A673 (cell line): ENCODE data around the gene SLC4A1. TPM values are rescaled to one million over a fixed set of nuclear protein-coding genes. Genes with fewer than 3 reads are reported as not detected.

Experiments
- BruUV-seq: library from RNA; stranded (reverse); fragments of 400-500 nt; replicated peaks from 2 replicates; lab custom pipeline; 2021; lab: Mats Ljungman, UMichigan
- CTCF ChIA-PET: fragments of 300-600 bp; sonication (Branson Sonifier 250); formaldehyde crosslinking; loops from one replicate; lab custom pipeline; 2022; ENCODE audit warnings: antibody characterized with exemption; lab: Charles Lee
- POLR2A ChIA-PET: fragments of 300-600 bp; sonication (Branson Sonifier 250); formaldehyde crosslinking; loops from one replicate; lab custom pipeline; 2022; ENCODE audit warnings: antibody characterized with exemption; ENCODE audit not compliant: low non-redundant PET; lab: Charles Lee
- DNase-seq: peaks from one replicate; pipeline ENCODE4 v3.0.0-alpha.2; 2015; ENCODE audit warnings: low spot score
- H3K27ac ChIP-seq: fragments of 200-600 bp; sonication (generic); 2 replicates; pipeline ENCODE4 v1.5.1; 2016; ENCODE audit warnings: mixed run types, low read depth, mild to moderate bottlenecking, mixed read lengths, antibody characterized with exemption, low read length; ENCODE audit not compliant: poor library complexity, severe bottlenecking
- H3K27me3 ChIP-seq: fragments of 200-600 bp; sonication (generic); replicated peaks from 2 replicates; pipeline ENCODE4 v1.6.1; 2017; ENCODE audit warnings: mixed run types, low read depth, mild to moderate bottlenecking, mixed read lengths, antibody characterized with exemption, low read length; ENCODE audit not compliant: insufficient read depth, poor library complexity
- H3K36me3 ChIP-seq: fragments of 200-600 bp; sonication (generic); 2 replicates; pipeline ENCODE4 v1.6.1; 2016; ENCODE audit warnings: mixed run types, mild to moderate bottlenecking, mixed read lengths, antibody characterized with exemption, low read length; ENCODE audit not compliant: insufficient read depth, poor library complexity, severe bottlenecking
- H3K4me1 ChIP-seq: fragments of 200-600 bp; sonication (generic); 2 replicates; pipeline ENCODE4 v1.6.1; 2017; ENCODE audit warnings: mixed run types, mild to moderate bottlenecking, mixed read lengths, antibody characterized with exemption, low read length; ENCODE audit not compliant: insufficient read depth, poor library complexity, severe bottlenecking
- H3K4me3 ChIP-seq: fragments of 200-600 bp; sonication (generic); 2 replicates; pipeline ENCODE4 v1.5.1; 2016; ENCODE audit warnings: low read depth, mixed run types, mild to moderate bottlenecking, mixed read lengths, low read length; ENCODE audit not compliant: poor library complexity, severe bottlenecking
- H3K9me3 ChIP-seq: fragments of 200-600 bp; sonication (generic); 2 replicates; pipeline ENCODE4 v1.6.1; 2016; ENCODE audit warnings: mixed run types, low read depth, mild to moderate bottlenecking, mixed read lengths, antibody characterized with exemption, low read length; ENCODE audit not compliant: poor library complexity, severe bottlenecking
- CTCF ChIP-seq: fragments of 300-800, 200-600 bp; sonication (generic); conservative IDR thresholded peaks from 2 replicates; pipeline ENCODE4 v1.5.1; 2017; ENCODE audit warnings: low read depth, mild to moderate bottlenecking, antibody characterized with exemption, low read length, moderate library complexity, mixed read lengths
- EZH2 ChIP-seq: fragments of 200-600 bp; sonication (generic); IDR thresholded peaks from 2 replicates; pipeline ENCODE4 v1.6.1; 2017; ENCODE audit warnings: borderline replicate concordance, low read depth, mild to moderate bottlenecking, mixed read lengths, antibody characterized with exemption, low read length; ENCODE audit not compliant: poor library complexity, severe bottlenecking
- intact Hi-C: fragments of 100-400 bp; cut with micrococcal nuclease; formaldehyde crosslinking; loops from one replicate; pipeline ENCODE4 v1.10.0; 2022; ENCODE audit not compliant: unreplicated experiment
- total RNA-seq: library from RNA; stranded (reverse); gene quantifications from 2 replicates; pipeline ENCODE4 v1.2.3, GENCODE V29; 2021

Gene SLC4A1
- total RNA-seq, 1 experiment from 2014 or later: not detected

- TF ChIP-seq EZH2 (no peak), CTCF (no peak)
- Histone ChIP-seq H3K4me1 (no peaks in the 10 kb centered on the region), H3K9me3 (no peaks in the 10 kb centered on the region), H3K27ac (no peak overlapping the region), H3K4me3 (no peak overlapping the region), H3K36me3 (peaks cover 26% of the 10 kb centered on the region), H3K27me3 (no peaks in the 10 kb centered on the region)
- ChIA-PET POLR2A (no interaction called here), CTCF (no interaction called here)
- no peak for DNase-seq
- intact Hi-C loops: no loop called here
- no TSS peak for BruUV-seq
Measured at GRCh38 chr17:44204441-44204882, 63.5 kb downstream of the SLC4A1 start.

DNA sequence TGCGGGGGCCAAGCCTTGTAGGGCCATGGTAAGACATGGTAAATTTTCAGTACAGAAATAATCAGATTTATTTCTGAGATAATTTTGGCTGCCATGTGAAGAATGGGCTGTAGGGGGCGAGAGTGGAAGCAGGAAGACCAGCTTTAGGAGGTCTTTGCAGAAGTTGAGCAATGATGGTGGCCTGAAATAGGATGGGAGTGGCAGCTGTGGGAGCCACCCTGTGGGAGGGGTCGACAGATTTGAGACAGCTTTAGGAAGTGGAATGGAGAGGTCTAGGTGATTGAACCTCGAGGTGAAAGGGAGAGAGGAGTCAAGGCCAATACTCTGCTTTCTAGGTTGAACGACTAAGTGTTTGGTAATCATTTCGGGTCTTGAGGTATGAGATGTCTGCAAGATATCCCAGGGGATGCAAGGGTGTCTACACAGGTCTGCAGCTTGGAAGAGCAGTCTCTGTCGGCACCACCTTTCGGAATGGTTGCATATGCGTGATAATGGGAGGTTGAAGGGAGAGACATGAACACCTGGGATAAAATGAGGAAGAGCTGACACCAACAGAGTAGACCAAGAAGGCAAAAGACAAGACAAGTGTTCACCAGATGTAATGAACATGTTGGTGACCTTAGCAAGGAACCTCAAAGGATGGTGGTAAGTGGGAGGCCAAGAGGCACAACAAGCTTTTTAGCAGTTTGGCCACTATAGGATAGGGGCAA, 64.0 kb downstream of the SLC4A1 start:
- DNase-seq: peak; percentile 77
- Histone ChIP-seq H3K4me3 (no peak overlapping the region), H3K4me1 (no peaks in the 10 kb centered on the region), H3K36me3 (peaks cover 20% of the 10 kb centered on the region), H3K9me3 (no peaks in the 10 kb centered on the region), H3K27me3 (no peaks in the 10 kb centered on the region), H3K27ac (no peak overlapping the region)
- intact Hi-C loops: no loop called here
- POLR2A ChIA-PET: no interaction called here
- CTCF ChIA-PET: interaction anchor here (1.0 kb wide), 1 partner anchor 14 kb away, joined by 5 read pairs; no protein-coding TSS in a partner anchor
- no TSS peak for BruUV-seq
- TF ChIP-seq CTCF: peak; percentile 62
- TF ChIP-seq EZH2: no peak

GRCh38 chr17:44202756-44203155, 65.2 kb downstream of the SLC4A1 start:
- H3K4me1 ChIP-seq: no peaks in the 10 kb centered on the region

More at GRCh38 chr17:44202756-44203155, 65.2 kb downstream of the SLC4A1 start:
- H3K4me3 ChIP-seq: no peak overlapping the region
- ChIA-PET POLR2A (no interaction called here), CTCF (no interaction called here)
- no TSS peak for BruUV-seq
- H3K27me3 ChIP-seq: no peaks in the 10 kb centered on the region
- TF ChIP-seq EZH2: no peak
- TF ChIP-seq CTCF: no peak
- H3K9me3 ChIP-seq: no peaks in the 10 kb centered on the region
- peaks cover 12% of the 10 kb centered on the region for H3K36me3 ChIP-seq
- intact Hi-C loops: no loop called here
- H3K27ac ChIP-seq: no peak overlapping the region
- DNase-seq: no peak
